Raji (cell line): ENCODE results near the gene CACNG1.

Source experiments
- POLR2A ChIP-seq: IDR thresholded peaks from 2 replicates; pipeline ENCODE4 v1.6.1; 2011; ENCODE audit warnings: low read depth, low read length, control low read depth; ENCODE audit not compliant: insufficient read depth

The CACNG1 gene

GRCh38 chr17:67044016-67044772 is at the start of gene CACNG1:
CACNG1 (plus strand) TSS chr17:67044554; CDS start chr17:67044661, 107 bp downstream.
- no peak for TF ChIP-seq POLR2A

- no peak for TF ChIP-seq POLR2A
These were observed 49.3 kb upstream of the CACNG1 start for GRCh38 chr17:66994930-66995535.

- TF ChIP-seq POLR2A = no peak
These were observed 48.4 kb upstream of the CACNG1 start for GRCh38 chr17:66995944-66996343.

GRCh38 chr17:66996926-66997325 is 47.4 kb upstream of the CACNG1 start:
- no peak for TF ChIP-seq POLR2A

- TF ChIP-seq POLR2A = no peak
These were observed 41.1 kb upstream of the CACNG1 start for GRCh38 chr17:67003231-67003630.

GRCh38 chr17:67004181-67004580 is 40.2 kb upstream of the CACNG1 start:
- no peak for TF ChIP-seq POLR2A

GRCh38 chr17:67007266-67007665 is 37.1 kb upstream of the CACNG1 start:
- no peak for TF ChIP-seq POLR2A

- no peak for TF ChIP-seq POLR2A
These were observed 36.3 kb upstream of the CACNG1 start for GRCh38 chr17:67008101-67008500.

GRCh38 chr17:67011527-67012175 is 32.7 kb upstream of the CACNG1 start:
- TF ChIP-seq POLR2A = no peak

GRCh38 chr17:67013891-67014290 is 30.5 kb upstream of the CACNG1 start:
- no peak for TF ChIP-seq POLR2A

GRCh38 chr17:67015001-67015400 is 29.4 kb upstream of the CACNG1 start:
- TF ChIP-seq POLR2A = no peak

GRCh38 chr17:67016039-67016762 is 28.2 kb upstream of the CACNG1 start:
- TF ChIP-seq POLR2A = no peak

- TF ChIP-seq POLR2A = no peak
These were observed 26.4 kb upstream of the CACNG1 start for GRCh38 chr17:67017910-67018309.

- TF ChIP-seq POLR2A = no peak
These were observed 25.6 kb upstream of the CACNG1 start for GRCh38 chr17:67018471-67019434.
